Suppressor macrophage treated with lipopolysaccharide for 1 hour (primary cell): ENCODE results near the gene IL13RA2.
A peak's percentile ranks its signal among the peaks of the same experiment; 100 is the strongest.

Experiments used
- DNase-seq, 3 donors: peaks; one replicate each; pipeline ENCODE4 v3.0.0-alpha.2; 2020 to 2022

Gene IL13RA2, protein sequence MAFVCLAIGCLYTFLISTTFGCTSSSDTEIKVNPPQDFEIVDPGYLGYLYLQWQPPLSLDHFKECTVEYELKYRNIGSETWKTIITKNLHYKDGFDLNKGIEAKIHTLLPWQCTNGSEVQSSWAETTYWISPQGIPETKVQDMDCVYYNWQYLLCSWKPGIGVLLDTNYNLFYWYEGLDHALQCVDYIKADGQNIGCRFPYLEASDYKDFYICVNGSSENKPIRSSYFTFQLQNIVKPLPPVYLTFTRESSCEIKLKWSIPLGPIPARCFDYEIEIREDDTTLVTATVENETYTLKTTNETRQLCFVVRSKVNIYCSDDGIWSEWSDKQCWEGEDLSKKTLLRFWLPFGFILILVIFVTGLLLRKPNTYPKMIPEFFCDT

DNA sequence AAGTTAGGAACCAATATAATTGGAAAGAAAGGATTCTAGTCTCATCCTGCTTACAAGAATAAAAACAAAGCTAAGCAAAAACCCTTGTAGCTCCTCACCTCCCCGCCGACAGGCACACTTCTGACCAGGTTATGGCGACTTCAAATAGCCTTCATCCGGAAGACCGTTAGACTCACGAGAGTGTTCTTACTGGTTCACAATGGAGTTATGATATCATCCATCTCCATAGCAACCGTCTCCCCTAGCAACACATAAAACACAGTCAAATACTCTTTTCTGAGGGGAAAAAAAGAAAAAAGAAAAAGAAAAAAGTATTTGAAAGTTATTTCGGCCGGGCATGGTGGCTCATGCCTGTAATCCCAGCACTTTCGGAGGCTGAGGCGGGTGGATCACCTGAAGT is at the start of gene IL13RA2:
Gene IL13RA2, minus strand, starts transcription at position 162 of the 400 bp plus-strand sequence. CDS start 347 bp downstream, outside the sequence.
- no peak for DNase-seq

DNA sequence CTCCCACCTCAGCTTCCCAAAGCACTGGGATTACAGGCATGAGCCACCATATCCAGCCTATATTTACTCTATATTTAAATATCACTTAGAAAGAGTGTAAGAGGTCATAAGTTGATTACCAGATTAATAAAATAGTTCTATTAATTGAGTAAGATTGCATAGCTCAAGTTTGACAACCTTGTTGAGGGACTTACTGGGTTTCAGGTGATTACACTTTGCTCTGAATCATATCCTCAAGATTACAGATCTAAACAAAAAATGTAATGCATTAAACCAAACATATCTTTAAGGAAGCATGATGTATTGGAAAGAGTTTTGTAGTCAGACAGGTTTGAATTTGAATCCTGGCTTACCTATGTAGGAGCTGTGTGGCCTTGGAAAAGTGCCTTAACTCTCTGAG is 47.9 kb upstream of the IL13RA2 start:
- DNase-seq: no peak

DNA sequence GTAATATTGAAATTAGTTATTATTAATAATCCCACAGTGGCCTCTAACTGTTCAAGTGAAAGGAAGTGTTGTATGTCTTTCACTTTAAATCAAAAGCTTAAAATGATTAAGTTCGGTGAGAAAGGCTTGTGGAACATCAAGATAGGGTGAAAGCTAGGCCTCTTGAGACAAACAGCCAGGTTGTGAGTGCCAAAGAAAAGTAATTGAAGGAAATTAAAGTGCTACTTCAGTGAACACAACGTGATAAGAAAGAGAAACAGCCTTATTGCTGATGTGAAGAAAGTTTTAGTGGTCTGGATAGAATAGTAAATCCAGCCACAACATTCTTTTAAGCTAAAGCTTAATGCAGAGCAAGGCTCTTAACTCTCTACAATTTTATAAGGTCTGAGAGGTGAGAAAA is 42.6 kb upstream of the IL13RA2 start:
- DNase-seq: no peak

DNA sequence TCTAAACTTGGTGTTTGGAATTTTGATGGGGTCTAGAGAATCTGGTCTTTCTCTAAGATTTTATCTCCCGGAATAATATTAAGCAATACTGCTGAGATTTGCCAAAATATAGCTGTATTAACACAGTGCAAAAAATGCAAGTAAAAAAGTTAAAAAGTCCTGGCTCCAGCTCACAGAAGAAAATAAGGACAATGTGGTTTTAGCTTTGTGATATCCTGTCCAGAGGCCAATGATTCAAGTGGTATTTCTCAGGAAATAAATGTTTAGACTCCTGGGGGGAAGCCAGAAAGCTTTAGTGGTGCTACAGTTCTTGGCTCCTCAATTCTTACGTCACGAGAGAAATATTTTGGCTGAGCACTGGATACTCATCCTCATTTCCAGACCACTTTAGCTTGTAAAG is 40.9 kb upstream of the IL13RA2 start:
- no peak for DNase-seq

DNA sequence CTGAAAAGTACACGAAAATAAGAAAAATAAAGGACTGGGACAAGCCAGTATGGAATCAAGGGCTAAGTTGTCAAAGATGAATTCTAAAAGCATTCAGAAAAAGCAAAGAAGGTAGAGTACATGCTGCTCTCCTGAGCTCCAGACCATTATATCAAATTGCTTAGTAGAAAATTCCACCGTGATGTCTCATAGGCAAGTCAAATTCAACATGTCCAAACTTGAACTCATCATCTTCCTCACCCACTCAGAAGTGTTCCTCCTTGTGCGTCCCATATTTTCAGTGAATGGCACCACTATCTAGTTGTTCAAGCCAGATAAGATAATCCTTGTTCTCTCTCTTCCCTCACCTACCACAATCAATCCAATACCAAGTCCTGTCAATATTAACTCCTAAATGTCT is 37.5 kb upstream of the IL13RA2 start:
- no peak for DNase-seq

DNA sequence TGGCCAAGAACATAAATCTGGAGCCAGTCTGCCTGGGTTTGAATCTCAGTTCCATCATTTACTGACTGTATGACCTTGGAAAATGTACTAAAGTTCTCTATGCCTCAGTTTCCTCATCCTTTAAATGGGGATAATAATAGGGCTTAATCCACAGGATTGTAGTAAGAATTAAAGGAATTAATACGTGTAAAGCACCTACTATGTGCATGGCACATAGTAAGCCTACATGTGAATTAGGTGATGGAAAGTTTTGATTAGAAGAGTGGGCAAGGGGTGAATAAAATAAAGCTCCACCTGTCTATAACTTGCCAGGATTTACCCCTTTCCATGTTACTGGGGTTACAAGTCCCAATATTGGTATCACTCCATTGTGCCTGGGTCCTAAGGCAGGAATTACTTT is 35.8 kb upstream of the IL13RA2 start:
- no peak for DNase-seq

DNA sequence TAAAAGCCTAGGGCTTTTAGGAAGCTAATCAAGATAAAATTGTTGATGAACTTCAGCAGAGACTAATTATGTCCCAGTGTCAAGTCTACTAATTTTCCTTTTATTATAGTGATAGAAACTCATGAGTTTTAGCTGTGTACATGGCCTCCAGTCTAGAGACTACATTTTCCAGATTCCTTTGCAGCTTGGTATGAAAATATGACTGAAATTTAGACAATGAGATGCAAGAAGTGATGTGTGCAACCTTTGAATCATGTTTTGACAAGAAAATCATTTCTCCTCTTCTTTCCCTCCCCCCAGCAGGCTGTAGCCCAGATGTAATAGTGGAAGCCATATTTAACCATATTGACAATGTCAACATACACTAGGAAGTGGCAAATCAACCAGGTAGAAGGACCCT is 30.3 kb upstream of the IL13RA2 start:
- no peak for DNase-seq

DNA sequence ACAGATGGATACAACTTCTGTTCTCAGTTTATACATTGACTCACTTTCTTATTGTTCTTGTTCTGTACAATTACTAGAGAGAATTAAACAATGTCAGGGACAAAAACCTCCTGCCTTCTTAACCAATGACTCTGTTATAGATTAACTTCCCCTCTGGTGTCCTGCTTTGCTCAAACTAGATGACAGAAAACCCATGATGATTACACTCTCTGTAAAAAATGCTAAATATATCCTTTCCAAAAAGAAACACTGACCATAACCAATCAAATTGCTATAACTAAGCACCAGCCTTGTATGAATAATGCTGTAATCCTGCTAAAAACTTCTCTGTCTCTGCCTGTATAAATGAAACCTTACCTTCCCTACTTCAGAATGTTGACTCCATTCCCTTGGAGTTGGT is 29.8 kb upstream of the IL13RA2 start:
- no peak for DNase-seq

DNA sequence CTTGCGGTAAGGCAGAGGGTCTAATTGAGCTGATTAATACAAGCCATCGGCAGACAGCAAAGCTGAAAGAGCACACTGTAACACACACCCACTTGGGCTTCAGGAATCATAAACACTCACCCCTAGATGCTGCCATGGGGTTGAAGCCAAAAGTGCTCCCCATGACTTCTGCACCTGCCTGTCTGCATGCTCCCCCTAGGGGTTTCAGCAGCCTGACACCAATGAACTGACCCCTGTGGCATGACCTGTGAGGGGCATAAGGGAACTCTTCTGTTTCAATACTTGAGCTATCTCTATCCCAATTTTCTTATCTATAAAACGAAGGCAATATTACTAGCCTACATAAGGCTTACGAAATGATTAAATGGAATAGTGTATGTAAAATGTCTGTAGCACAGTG is 23.0 kb upstream of the IL13RA2 start:
- no peak for DNase-seq

DNA sequence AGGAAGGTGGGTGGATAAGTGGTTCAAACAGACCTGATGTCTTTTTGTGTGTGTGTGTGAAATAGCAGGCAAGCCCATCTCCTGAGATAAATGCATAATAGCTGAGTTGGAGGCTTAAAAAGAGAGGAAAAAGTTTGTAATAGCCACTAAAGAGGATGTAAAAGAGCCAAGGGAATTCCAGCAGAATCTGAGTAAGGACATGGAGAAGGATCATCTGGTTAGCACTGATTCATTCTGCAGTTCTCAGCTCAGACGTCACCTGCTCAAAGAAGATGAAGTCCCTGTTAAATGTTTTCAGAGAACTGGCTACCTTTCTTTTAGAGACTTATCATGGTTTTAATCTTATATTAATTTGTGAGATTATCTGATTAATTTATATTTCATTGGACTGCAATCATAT is 21.0 kb upstream of the IL13RA2 start:
- no peak for DNase-seq

DNA sequence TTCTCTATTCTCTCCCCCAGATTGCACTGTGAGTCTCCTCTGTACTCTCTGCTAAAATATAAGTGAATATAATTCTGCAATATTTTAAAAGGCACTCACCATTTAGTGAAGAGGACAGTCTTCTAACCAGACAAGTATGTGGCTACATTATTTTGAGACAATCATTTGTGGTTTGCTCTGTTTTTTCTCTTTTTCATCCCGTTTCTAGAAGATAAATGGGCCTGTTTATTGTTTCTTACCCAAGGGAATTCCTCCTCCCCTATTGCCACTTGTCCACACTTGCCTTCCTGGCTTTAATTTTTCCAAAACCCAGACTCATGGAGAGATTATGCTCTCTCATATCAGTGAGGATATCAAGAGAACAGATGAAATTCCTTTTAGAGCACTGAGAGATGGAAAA is 18.6 kb upstream of the IL13RA2 start:
- no peak for DNase-seq

DNA sequence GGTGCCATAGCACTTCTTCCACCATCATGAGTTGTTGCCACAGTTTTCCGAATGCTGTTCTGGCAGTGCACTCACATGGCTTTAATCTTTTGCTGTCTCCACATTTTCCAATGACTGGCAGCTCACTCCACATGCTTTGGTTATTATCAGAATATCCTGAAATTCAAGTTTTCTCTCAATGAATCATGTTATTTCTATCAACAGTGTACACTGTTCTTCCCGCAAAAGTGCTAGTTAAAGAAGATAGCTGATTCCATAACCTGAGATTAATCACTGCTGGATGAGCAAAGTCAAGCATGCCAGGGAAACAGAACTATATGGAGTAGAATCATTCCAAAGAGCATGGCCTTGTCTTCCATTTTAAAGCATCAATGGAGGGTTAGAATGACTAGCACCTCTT is 14.6 kb upstream of the IL13RA2 start:
- DNase-seq: no peak

DNA sequence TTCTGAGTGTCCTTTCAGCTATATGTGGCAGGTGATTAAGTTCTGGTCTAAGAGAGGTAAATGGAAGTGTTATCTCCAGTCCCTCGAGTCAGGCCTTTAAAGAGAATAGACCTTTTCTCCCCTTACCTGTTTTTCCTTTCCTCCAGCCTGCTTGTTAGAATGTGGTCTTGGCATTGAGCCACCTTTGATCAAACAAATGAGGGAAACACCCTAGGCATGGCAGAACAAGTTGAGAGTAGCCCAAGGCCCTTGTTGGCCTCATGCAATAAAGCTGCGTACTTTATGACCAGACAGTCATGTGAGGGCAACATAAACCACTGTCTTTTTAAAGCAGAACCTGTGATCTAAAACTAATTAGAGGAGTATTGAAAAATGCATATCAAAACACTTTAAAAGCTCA is 13.2 kb upstream of the IL13RA2 start:
- DNase-seq: no peak

DNA sequence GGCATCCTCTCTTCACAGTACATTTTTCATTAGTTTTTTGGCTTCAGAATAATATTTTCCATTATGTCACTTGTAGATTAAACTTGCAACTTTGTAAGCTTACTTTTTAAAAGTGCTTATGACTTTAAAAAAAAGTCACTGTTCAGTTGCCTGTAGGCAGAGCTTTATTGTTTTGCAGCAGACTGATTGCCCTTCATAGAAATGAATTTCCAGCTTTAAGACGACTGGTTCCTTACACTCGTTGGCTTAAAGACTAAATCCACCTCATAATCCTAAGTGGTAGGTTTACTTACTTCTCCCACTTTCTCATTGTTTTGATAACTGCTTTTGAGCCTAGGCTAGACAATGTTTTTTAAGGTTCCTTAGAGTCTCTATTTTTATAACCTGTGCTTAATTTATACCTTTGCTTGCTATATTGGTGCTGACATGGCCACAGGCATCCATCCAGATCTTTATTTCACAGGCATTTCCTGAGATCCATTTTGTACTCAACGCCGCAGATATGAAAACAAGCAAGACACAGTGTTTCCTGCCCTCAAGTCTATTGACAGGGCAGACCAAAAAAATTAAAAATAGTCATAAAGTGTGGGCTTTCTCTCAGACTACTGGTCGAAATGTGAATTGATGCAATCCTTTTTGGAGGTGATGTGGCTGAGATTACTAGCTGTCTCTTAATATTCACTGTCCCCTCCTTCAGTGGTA is 12.6 kb upstream of the IL13RA2 start:
- no peak for DNase-seq

DNA sequence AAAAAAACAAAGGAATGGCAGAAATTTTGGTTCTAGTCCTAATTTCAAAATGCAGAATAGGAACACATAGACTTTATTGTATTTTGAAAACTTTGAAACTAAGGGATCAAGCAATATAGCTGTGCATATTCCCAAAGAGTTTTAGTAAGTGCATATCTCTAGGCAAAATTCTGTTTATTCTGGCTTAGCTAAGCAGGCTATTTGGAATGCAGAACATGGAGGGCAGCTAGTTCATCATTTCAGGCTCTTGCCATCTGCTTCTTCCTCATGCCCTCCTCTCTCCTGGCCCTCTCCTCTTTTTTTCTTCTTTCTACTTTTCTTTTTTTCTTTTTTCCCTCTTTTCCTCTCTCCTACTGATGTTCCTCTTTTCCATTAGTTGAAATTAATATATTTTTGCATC is 12.0 kb upstream of the IL13RA2 start:
- no peak for DNase-seq

DNA sequence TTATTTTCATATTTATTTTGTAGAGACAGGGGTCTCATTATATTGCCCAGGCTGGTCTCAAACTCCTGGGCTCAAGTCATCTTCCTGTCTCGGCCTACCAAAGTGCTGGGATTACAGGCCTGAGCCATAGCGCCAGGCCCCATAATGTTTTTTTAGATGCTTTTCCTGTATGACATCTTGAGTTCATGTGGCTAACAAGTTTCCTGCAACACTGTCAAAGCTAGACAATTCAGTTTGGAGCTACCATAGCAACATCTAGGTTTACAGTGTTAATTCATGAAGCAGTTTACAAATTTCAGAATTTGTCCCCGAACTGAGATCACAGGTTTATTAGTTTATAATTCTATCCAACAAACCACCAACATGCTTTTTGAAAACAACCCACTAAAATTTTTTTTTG is 6.4 kb upstream of the IL13RA2 start:
- DNase-seq: no peak

DNA sequence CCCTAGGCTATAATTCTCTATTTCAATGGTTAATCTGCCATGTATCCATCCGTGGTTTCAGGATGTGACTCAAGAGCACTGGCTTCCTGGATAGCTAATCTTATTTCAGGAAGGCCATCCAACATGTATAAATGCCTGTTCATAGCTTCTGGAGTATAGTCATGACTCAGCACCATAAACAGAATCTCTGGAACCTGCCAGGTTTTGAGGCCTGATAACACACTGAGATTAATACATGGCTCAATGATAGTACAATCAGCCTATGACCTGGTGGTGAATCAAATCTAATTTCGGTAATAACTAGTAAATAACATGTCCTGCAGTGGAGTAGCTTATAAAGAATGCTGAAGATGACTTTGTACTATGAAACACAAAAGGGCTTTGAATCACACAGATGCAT is 5.7 kb upstream of the IL13RA2 start:
- no peak for DNase-seq

DNA sequence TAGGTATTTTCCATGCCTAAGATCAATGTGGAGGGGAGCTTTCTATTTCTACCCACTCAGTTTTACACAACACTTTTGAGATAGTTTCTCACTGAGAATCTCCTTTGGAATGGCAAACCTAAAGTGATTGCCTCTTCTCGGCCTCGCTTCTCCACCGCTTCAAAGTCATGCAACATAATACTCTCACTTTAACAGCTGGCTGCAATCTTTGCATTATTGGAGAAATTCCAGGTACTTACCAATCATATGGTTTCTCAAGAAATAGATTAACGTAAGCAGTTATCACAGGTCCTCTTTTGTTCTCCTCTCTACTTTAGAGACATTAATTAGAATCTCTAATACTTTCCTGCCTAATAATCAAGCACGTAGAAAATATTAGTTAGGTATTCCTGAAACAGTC is 3.7 kb upstream of the IL13RA2 start:
- no peak for DNase-seq

DNA sequence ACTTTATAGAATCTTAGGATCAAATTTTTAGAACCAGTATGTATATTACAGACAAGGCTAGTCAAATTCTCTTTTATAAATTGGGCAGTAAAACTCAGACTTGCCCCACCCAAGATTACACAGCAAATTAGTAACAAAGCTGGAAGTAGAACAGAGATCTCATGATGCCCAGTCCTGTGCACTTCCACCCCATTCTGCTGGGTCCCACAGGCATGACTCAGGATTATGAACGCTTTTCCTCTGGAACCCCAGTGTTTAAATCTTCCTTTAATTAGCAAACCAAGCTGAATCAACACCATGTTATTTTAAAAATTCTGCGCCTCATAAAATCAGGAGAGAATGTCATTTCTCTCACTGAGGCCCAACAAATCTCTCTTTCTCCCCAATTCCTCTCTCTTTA is 1.5 kb upstream of the IL13RA2 start:
- no peak for DNase-seq

DNA sequence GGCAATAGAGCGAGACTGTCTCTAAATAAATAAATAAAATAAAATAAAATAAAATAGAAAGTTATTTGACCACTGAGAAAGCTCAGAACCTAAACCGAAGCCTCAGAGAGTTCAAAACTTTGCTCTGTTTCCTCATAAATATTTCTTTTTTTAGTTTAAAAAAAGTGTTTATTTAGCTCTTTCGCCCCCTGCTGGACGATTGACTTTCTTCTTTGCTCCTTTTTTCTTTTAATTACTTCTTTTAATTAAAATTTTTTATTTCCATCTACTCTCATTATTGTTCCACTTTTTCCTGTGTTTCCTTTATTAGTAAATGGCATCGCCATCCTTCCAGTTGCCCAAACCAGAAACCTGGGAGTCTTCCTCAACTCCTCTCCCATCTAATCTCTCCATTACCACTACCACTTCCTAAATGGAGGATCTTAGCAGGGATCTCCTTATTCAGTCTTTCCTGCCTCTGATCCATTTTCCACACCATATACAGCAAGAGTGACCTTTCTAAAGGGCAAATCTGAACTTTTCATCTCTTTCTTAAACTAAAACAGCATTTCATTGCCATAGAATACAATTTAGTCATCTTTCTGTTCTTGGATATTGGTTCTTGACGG is 728 bp upstream of the IL13RA2 start:
- DNase-seq: peak in 2 of 3 donors; percentile 7 to 20

DNA sequence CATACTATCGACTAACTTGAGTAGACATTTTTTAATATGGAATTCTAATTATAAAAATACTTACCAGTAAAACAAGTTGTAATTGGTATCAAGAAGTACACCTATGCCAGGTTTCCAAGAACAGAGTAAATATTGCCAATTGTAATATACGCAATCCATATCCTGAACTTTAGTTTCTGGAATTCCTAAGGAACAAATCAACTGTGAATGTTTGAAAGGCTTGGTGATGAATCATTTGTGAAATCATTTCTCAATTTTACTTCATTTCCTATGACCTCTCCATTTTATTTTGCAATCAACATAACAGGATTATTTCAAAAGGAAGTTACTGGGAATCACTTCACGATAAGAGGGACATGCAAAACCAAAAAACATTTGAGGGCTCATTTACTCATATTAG is 3.7 kb downstream of the IL13RA2 start:
- no peak for DNase-seq

DNA sequence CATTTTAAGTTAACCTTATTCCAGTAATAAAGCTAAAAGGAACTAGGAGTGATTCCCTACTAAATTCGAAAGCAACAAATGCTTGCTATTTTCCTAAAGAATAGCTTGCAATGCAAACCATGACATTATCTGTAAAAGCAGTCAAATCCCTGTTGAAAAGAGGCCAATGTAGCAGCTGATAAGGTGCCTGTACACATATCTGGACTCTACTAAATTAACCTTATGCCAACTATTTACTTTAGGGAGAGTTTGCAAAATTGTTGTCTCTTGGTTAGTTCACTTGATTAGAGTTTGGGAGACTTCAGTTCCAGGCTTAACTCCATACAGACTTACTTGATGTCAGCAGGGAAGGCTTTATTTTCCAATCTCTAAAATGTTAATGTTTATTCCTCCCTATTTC is 6.0 kb downstream of the IL13RA2 start:
- no peak for DNase-seq

DNA sequence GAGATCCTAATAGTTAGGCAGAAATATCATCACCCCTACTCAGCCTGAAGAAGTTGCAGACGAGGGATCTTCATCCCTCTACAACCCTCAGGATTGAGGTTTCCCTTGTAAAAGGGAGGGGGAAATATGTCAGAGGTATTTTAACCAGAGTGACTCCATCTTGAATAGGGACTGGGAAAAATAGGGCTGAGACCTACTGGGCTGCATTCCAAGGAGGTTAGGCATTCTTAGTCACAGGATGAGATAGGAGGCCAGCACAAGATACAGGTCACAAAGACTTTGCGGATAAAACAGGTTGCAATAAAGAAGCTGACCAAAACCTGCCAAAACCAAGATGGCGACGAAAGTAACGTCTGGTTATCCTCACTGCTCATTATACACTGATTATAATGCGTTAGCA is 17.5 kb downstream of the IL13RA2 start:
- no peak for DNase-seq

DNA sequence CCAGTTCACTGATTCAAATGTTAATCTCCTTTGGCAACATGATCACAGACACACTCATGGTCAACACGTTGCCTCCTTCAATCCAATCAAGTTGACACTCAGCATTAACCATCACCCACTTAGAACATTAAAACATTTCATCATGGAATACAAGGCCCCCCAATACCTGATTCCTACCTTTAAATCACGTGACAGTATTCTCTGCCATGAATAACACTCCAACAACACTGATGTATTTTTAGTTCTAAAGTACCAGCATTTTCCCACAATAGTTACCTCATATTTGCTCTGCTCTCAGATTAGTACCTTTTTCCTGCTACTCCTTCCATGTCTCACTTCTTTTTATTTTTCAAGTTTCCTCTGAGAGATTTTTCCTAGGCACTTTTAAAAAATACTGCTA is 19.6 kb downstream of the IL13RA2 start:
- DNase-seq: no peak
